WTC11 (cell line): ENCODE results near the gene ATG2B. TPM values are rescaled to one million over a fixed set of nuclear protein-coding genes. Genes with fewer than 3 reads are reported as not detected.

Experiments
- ATAC-seq: fragments of 200-7000 bp; cut with Tn5 transposase; 2 replicates; pipeline ENCODE4 v1.10.0; 2021; ENCODE audit warnings: mild to moderate bottlenecking, moderate library complexity
- CTCF ChIA-PET: fragments of 300-600 bp; sonication (Branson Sonifier 250); formaldehyde crosslinking; loops from one replicate; lab custom pipeline; 2021; ENCODE audit warnings: antibody characterized with exemption; lab: Charles Lee
- POLR2A ChIA-PET: fragments of 350-600 bp; sonication (Branson Sonifier 250); formaldehyde crosslinking; loops from one replicate; lab custom pipeline; 2021; ENCODE audit warnings: antibody characterized with exemption; lab: Charles Lee
- DNase-seq: peaks from one replicate; pipeline ENCODE4 v3.0.0; 2021; ENCODE audit warnings: low spot score
- H3K27ac Mint-ChIP-seq: 2 replicates; pipeline ENCODE4 v1.8.0; 2021; ENCODE audit warnings: mixed read lengths
- H3K27me3 Mint-ChIP-seq: 2 replicates; pipeline ENCODE4 v1.8.0; 2021; ENCODE audit warnings: low read depth, mild to moderate bottlenecking, moderate library complexity, mixed read lengths
- H3K36me3 Mint-ChIP-seq: 2 replicates; pipeline ENCODE4 v1.8.0; 2021; ENCODE audit warnings: mixed read lengths
- H3K4me1 Mint-ChIP-seq: 2 replicates; pipeline ENCODE4 v1.8.0; 2022; ENCODE audit warnings: mixed read lengths
- H3K4me3 Mint-ChIP-seq: 2 replicates; pipeline ENCODE4 v1.8.0; 2021; ENCODE audit warnings: mild to moderate bottlenecking, moderate library complexity, mixed read lengths
- H3K9me3 Mint-ChIP-seq: 2 replicates; pipeline ENCODE4 v1.8.0; 2021; ENCODE audit warnings: mixed read lengths
- ATF3 ChIP-seq: sonication (generic); formaldehyde crosslinking; conservative IDR thresholded peaks from 2 replicates; pipeline ENCODE4 v1.8.1; 2022; ENCODE audit warnings: mild to moderate bottlenecking, missing genetic modification reagents
- CBFB ChIP-seq: sonication (generic); formaldehyde crosslinking; IDR thresholded peaks from 2 replicates; pipeline ENCODE4 v1.8.1; 2022; ENCODE audit warnings: mild to moderate bottlenecking, low read depth, missing genetic modification reagents
- CREM ChIP-seq: sonication (generic); formaldehyde crosslinking; IDR thresholded peaks from 2 replicates; pipeline ENCODE4 v1.8.1; 2022; ENCODE audit warnings: mild to moderate bottlenecking, missing genetic modification reagents, moderate library complexity
- ERG ChIP-seq: fragments of 250-450 bp; sonication (Bioruptor Pico); IDR thresholded peaks from 2 replicates; pipeline ENCODE4 v1.8.0; 2021; ENCODE audit warnings: mild to moderate bottlenecking
- FOXJ3 ChIP-seq: sonication (generic); formaldehyde crosslinking; IDR thresholded peaks from 2 replicates; pipeline ENCODE4 v1.9.0; 2021; ENCODE audit warnings: missing genetic modification reagents, mild to moderate bottlenecking, borderline replicate concordance
- HMGXB4 ChIP-seq: sonication (generic); formaldehyde crosslinking; IDR thresholded peaks from 2 replicates; pipeline ENCODE4 v1.8.1; 2023; ENCODE audit warnings: mild to moderate bottlenecking, moderate library complexity, missing genetic modification reagents
- KAT7 ChIP-seq: sonication (generic); formaldehyde crosslinking; IDR thresholded peaks from 2 replicates; pipeline ENCODE4 v1.8.1; 2023; ENCODE audit warnings: missing genetic modification reagents, mild to moderate bottlenecking, borderline replicate concordance
- RELA ChIP-seq: sonication (generic); formaldehyde crosslinking; IDR thresholded peaks from 2 replicates; pipeline ENCODE4 v1.8.1; 2022; ENCODE audit warnings: missing genetic modification reagents, mild to moderate bottlenecking, borderline replicate concordance
- SOX15 ChIP-seq: fragments of 250-450 bp; sonication (Bioruptor Pico); IDR thresholded peaks from 2 replicates; pipeline ENCODE4 v1.9.0; 2021; ENCODE audit warnings: mild to moderate bottlenecking
- STAT6 ChIP-seq: sonication (generic); formaldehyde crosslinking; conservative IDR thresholded peaks from 2 replicates; pipeline ENCODE4 v1.8.1; 2023; ENCODE audit warnings: mild to moderate bottlenecking, low read depth, missing genetic modification reagents, moderate library complexity
- TEAD1 ChIP-seq: sonication (generic); formaldehyde crosslinking; IDR thresholded peaks from 2 replicates; pipeline ENCODE4 v1.8.0; 2022; ENCODE audit warnings: mild to moderate bottlenecking, missing genetic modification reagents
- TEAD4 ChIP-seq: sonication (generic); formaldehyde crosslinking; IDR thresholded peaks from 2 replicates; pipeline ENCODE4 v1.8.0; 2022; ENCODE audit warnings: mild to moderate bottlenecking, missing genetic modification reagents
- ZNF138 ChIP-seq: sonication (generic); formaldehyde crosslinking; conservative IDR thresholded peaks from 2 replicates; pipeline ENCODE4 v1.8.1; 2022; ENCODE audit warnings: mild to moderate bottlenecking, moderate library complexity, missing genetic modification reagents
- ZNF219 ChIP-seq: sonication (generic); formaldehyde crosslinking; IDR thresholded peaks from 2 replicates; pipeline ENCODE4 v1.8.0; 2023; ENCODE audit warnings: missing genetic modification reagents, mild to moderate bottlenecking, borderline replicate concordance
- ZNF232 ChIP-seq: sonication (generic); formaldehyde crosslinking; IDR thresholded peaks from 2 replicates; pipeline ENCODE4 v1.8.0; 2022; ENCODE audit warnings: mild to moderate bottlenecking, missing genetic modification reagents
- ZNF416 ChIP-seq: fragments of 250-450 bp; sonication (Bioruptor Pico); IDR thresholded peaks from 2 replicates; pipeline ENCODE4 v1.9.0; 2021; ENCODE audit warnings: mild to moderate bottlenecking, inconsistent platforms
- total RNA-seq: library from RNA; stranded (reverse); gene quantifications from 3 replicates; pipeline ENCODE4 v1.2.3, GENCODE V29; 2021
- TF ChIP-seq, protein P1 (sequence below): sonication (generic); formaldehyde crosslinking; IDR thresholded peaks from 2 replicates; pipeline ENCODE4 v1.8.1; 2023; ENCODE audit warnings: mild to moderate bottlenecking, missing genetic modification reagents, moderate library complexity
- TF ChIP-seq, protein P2 (sequence below): sonication (generic); formaldehyde crosslinking; IDR thresholded peaks from 2 replicates; pipeline ENCODE4 v1.8.0; 2022; ENCODE audit warnings: mild to moderate bottlenecking, missing genetic modification reagents
- TF ChIP-seq, protein P3 (sequence below): fragments of 250-450 bp; sonication (Bioruptor Pico); IDR thresholded peaks from 2 replicates; pipeline ENCODE4 v2.1.2; 2022; ENCODE audit warnings: mild to moderate bottlenecking, moderate library complexity
- TF ChIP-seq, protein P4 (sequence below): sonication (generic); formaldehyde crosslinking; IDR thresholded peaks from 2 replicates; pipeline ENCODE4 v1.8.0; 2022; ENCODE audit warnings: missing genetic modification reagents

The ATG2B gene
- total RNA-seq, 1 experiment from 2014 or later = 10.3 TPM

GRCh38 chr14:96265383-96266095 is 97.6 kb downstream of the ATG2B start:
- POLR2A ChIA-PET = no interaction called here
- CTCF ChIA-PET = interaction anchor here (6.5 kb wide), 1 partner anchor 166 kb away, joined by 53 read pairs; no protein-coding TSS in a partner anchor
- no peak overlapping the region for H3K27ac Mint-ChIP-seq
- TF ChIP-seq KAT7 (CRISPR knock-in tag) = no peak
- no peak for TF ChIP-seq CREM (CRISPR knock-in tag)
- TF ChIP-seq ERG (CRISPR knock-in tag) = no peak
- TF ChIP-seq CBFB = no peak
- TF ChIP-seq STAT6 = no peak
- no peak for TF ChIP-seq TEAD1
- no peak for TF ChIP-seq ZNF416 (CRISPR knock-in tag)
- no peak for TF ChIP-seq FOXJ3 (CRISPR knock-in tag)
- TF ChIP-seq ZNF138 (CRISPR knock-in tag) = no peak
- TF ChIP-seq, all 79 proteins: peak for 0
- ATAC-seq = no peak
- H3K9me3 Mint-ChIP-seq = no peaks in the 10 kb centered on the region
- H3K27me3 Mint-ChIP-seq = no peaks in the 10 kb centered on the region
- H3K4me1 Mint-ChIP-seq = no peaks in the 10 kb centered on the region
- no peaks in the 10 kb centered on the region for H3K36me3 Mint-ChIP-seq
- H3K4me3 Mint-ChIP-seq = no peak overlapping the region
- DNase-seq = no peak

DNA sequence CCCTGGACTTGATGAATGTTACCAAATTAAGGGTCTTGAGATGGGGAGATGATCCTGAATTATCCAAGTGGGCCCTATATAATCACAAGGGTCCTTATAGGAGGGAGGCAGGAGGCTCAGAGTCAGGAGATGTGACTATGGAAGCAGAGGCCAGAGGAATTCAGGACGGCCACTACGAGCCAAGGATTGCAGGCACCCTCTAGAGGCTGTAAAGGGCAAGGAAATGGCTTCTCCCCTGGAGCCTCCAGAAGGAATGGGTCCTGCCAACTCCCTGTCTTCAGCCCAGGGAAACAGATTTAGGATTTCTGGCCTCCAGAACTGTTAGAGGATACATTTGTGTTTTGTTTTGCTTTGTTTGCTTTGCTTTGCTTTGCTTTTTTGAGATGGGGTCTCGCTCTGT is 98.3 kb downstream of the ATG2B start:
- Mint-ChIP-seq H3K4me3 (no peak overlapping the region), H3K27ac (no peak overlapping the region), H3K36me3 (no peaks in the 10 kb centered on the region), H3K9me3 (peaks cover under 1% of the 10 kb centered on the region; the same call in 1 of the 2 replicates), H3K4me1 (no peaks in the 10 kb centered on the region), H3K27me3 (no peaks in the 10 kb centered on the region)
- ATAC-seq (peak; percentile 90), DNase-seq (peak; percentile 30)
- POLR2A ChIA-PET = no interaction called here
- CTCF ChIA-PET = interaction anchor here (6.5 kb wide), 1 partner anchor 165 kb away, joined by 53 read pairs; no protein-coding TSS in a partner anchor
- no peak for TF ChIP-seq ZNF232 (CRISPR knock-in tag)
- TF ChIP-seq TEAD4 (CRISPR knock-in tag) = no peak
- TF ChIP-seq RELA (CRISPR knock-in tag) = no peak
- TF ChIP-seq ZNF219 (CRISPR knock-in tag) = no peak
- no peak for TF ChIP-seq HMGXB4 (CRISPR knock-in tag)
- TF ChIP-seq, protein P1, sequence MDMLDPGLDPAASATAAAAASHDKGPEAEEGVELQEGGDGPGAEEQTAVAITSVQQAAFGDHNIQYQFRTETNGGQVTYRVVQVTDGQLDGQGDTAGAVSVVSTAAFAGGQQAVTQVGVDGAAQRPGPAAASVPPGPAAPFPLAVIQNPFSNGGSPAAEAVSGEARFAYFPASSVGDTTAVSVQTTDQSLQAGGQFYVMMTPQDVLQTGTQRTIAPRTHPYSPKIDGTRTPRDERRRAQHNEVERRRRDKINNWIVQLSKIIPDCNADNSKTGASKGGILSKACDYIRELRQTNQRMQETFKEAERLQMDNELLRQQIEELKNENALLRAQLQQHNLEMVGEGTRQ (CRISPR knock-in tag) = no peak
- TF ChIP-seq, protein P2, sequence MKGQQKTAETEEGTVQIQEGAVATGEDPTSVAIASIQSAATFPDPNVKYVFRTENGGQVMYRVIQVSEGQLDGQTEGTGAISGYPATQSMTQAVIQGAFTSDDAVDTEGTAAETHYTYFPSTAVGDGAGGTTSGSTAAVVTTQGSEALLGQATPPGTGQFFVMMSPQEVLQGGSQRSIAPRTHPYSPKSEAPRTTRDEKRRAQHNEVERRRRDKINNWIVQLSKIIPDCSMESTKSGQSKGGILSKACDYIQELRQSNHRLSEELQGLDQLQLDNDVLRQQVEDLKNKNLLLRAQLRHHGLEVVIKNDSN = no peak
- TF ChIP-seq ATF3 (CRISPR knock-in tag) = no peak
- no peak for TF ChIP-seq SOX15
- TF ChIP-seq ZNF138 (CRISPR knock-in tag) = no peak
- TF ChIP-seq, protein P3, sequence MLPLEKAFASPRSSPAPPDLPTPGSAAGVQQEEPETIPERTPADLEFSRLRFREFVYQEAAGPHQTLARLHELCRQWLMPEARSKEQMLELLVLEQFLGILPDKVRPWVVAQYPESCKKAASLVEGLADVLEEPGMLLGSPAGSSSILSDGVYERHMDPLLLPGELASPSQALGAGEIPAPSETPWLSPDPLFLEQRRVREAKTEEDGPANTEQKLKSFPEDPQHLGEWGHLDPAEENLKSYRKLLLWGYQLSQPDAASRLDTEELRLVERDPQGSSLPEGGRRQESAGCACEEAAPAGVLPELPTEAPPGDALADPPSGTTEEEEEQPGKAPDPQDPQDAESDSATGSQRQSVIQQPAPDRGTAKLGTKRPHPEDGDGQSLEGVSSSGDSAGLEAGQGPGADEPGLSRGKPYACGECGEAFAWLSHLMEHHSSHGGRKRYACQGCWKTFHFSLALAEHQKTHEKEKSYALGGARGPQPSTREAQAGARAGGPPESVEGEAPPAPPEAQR = no peak
- TF ChIP-seq, protein P4, sequence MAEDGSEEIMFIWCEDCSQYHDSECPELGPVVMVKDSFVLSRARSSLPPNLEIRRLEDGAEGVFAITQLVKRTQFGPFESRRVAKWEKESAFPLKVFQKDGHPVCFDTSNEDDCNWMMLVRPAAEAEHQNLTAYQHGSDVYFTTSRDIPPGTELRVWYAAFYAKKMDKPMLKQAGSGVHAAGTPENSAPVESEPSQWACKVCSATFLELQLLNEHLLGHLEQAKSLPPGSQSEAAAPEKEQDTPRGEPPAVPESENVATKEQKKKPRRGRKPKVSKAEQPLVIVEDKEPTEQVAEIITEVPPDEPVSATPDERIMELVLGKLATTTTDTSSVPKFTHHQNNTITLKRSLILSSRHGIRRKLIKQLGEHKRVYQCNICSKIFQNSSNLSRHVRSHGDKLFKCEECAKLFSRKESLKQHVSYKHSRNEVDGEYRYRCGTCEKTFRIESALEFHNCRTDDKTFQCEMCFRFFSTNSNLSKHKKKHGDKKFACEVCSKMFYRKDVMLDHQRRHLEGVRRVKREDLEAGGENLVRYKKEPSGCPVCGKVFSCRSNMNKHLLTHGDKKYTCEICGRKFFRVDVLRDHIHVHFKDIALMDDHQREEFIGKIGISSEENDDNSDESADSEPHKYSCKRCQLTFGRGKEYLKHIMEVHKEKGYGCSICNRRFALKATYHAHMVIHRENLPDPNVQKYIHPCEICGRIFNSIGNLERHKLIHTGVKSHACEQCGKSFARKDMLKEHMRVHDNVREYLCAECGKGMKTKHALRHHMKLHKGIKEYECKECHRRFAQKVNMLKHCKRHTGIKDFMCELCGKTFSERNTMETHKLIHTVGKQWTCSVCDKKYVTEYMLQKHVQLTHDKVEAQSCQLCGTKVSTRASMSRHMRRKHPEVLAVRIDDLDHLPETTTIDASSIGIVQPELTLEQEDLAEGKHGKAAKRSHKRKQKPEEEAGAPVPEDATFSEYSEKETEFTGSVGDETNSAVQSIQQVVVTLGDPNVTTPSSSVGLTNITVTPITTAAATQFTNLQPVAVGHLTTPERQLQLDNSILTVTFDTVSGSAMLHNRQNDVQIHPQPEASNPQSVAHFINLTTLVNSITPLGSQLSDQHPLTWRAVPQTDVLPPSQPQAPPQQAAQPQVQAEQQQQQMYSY (CRISPR knock-in tag) = no peak
- TF ChIP-seq ERG (CRISPR knock-in tag) = no peak
